HepG2 (cell line): ENCODE measurements around the gene CAPZB. TPM values are rescaled to one million over a fixed set of nuclear protein-coding genes. Genes with fewer than 3 reads are reported as not detected.

ENCODE experiments used
- ARNT ChIP-seq: fragments of 450-650 bp; IDR thresholded peaks from 2 replicates; pipeline ENCODE4 v1.6.1; 2017
- ATF1 ChIP-seq: IDR thresholded peaks from 2 replicates; pipeline ENCODE4 v1.6.1; 2016; ENCODE audit warnings: mild to moderate bottlenecking, control low read depth
- CENPBD1 ChIP-seq: sonication (generic); formaldehyde crosslinking; IDR thresholded peaks from 2 replicates; pipeline ENCODE4 v1.8.0; 2022; ENCODE audit warnings: missing genetic modification reagents, low read depth, mild to moderate bottlenecking, borderline replicate concordance
- DMTF1 ChIP-seq: sonication (generic); formaldehyde crosslinking; IDR thresholded peaks from 2 replicates; pipeline ENCODE4 v1.4.0; 2020; ENCODE audit warnings: mild to moderate bottlenecking, missing genetic modification reagents
- ETS1 ChIP-seq: sonication (generic); formaldehyde crosslinking; IDR thresholded peaks from 2 replicates; pipeline ENCODE4 v1.4.0; 2020; ENCODE audit warnings: missing genetic modification reagents
- HDAC1 ChIP-seq: sonication (generic); formaldehyde crosslinking; IDR thresholded peaks from 2 replicates; pipeline ENCODE4 v1.5.1; 2020; ENCODE audit warnings: mild to moderate bottlenecking, missing genetic modification reagents
- KMT2A ChIP-seq: sonication (generic); formaldehyde crosslinking; IDR thresholded peaks from 2 replicates; pipeline ENCODE4 v1.4.0; 2020; ENCODE audit warnings: missing genetic modification reagents
- MAX ChIP-seq: IDR thresholded peaks from 2 replicates; pipeline ENCODE4 v1.6.1; 2012; ENCODE audit warnings: inconsistent platforms
- MXD4 ChIP-seq: IDR thresholded peaks from 2 replicates; pipeline ENCODE4 v1.6.1; 2016; ENCODE audit warnings: mild to moderate bottlenecking, missing biosample characterization, missing genetic modification reagents
- PCBP2 ChIP-seq: fragments of 200-400 bp; formaldehyde crosslinking; optimal IDR thresholded peaks from 2 replicates; pipeline ENCODE3; 2018; ENCODE audit warnings: low read length, low read depth; ENCODE audit not compliant: poor library complexity, severe bottlenecking
- TBP ChIP-seq: sonication (generic); formaldehyde crosslinking; IDR thresholded peaks from 2 replicates; pipeline ENCODE4 v1.5.0; 2020; ENCODE audit warnings: missing genetic modification reagents
- ZNF142 ChIP-seq: sonication (generic); formaldehyde crosslinking; IDR thresholded peaks from 2 replicates; pipeline ENCODE4 v1.4.0; 2020; ENCODE audit warnings: missing genetic modification reagents
- ZNF224 ChIP-seq: sonication (generic); formaldehyde crosslinking; IDR thresholded peaks from 2 replicates; pipeline ENCODE4 v1.5.0; 2020; ENCODE audit warnings: mild to moderate bottlenecking, missing genetic modification reagents
- ZNF256 ChIP-seq: sonication (generic); formaldehyde crosslinking; conservative IDR thresholded peaks from 2 replicates; pipeline ENCODE4 v1.4.0; 2020; ENCODE audit warnings: missing genetic modification reagents
- ZNF326 ChIP-seq: sonication (generic); formaldehyde crosslinking; IDR thresholded peaks from 2 replicates; pipeline ENCODE4 v1.4.0; 2020; ENCODE audit warnings: missing genetic modification reagents, borderline replicate concordance
- ZNF547 ChIP-seq: sonication (generic); formaldehyde crosslinking; IDR thresholded peaks from 2 replicates; pipeline ENCODE4 v1.5.1; 2020; ENCODE audit warnings: mild to moderate bottlenecking, missing genetic modification reagents
- ZNF672 ChIP-seq: sonication (generic); formaldehyde crosslinking; IDR thresholded peaks from 2 replicates; pipeline ENCODE4 v1.8.1; 2022; ENCODE audit warnings: missing genetic modification reagents
- ZNF766 ChIP-seq: sonication (generic); formaldehyde crosslinking; IDR thresholded peaks from 2 replicates; pipeline ENCODE4 v1.5.0; 2020; ENCODE audit warnings: missing genetic modification reagents, borderline replicate concordance
- ZSCAN12 ChIP-seq: sonication (generic); formaldehyde crosslinking; IDR thresholded peaks from 2 replicates; pipeline ENCODE4 v1.9.0; 2021; ENCODE audit warnings: mild to moderate bottlenecking, missing genetic modification reagents
- polyA plus RNA-seq, 8 experiments: library from polyadenylated mRNA; depleted of rRNA in 3 of 8; stranded (reverse) in 7 of 8; unstranded in 1 of 8; fragments of >200 nt; fragmentation: Illumina TruSeq in 4 of 8; extraction: Trizol in 4 of 8; gene quantifications; 2 replicates each; pipeline versions ENCODE4 v1.2.1 to v1.2.3, GENCODE V29; 2011 to 2016; ENCODE audit warnings: low read depth in 4 of 8, missing spikeins in 1 of 8, mixed read lengths in 1 of 8; ENCODE audit not compliant: insufficient read depth in 1 of 8
- total RNA-seq, 5 experiments: library from RNA; depleted of rRNA; stranded (reverse); fragments of >200 nt; fragmentation: Illumina TruSeq; extraction: Trizol; gene quantifications; 2 replicates each; pipeline ENCODE4 v1.2.3, GENCODE V29; 2016; ENCODE audit warnings: low read depth in 1 of 5

CAPZB gene
- total and polyA plus RNA-seq, 2 of the 13 experiments (the other 11 are each of a cell fraction or from before 2014, with no cell fraction given) = 58.9 to 76.9 TPM

- TF ChIP-seq ZNF142 (no peak), ZNF326 (CRISPR knock-in tag) (no peak), ZNF224 (CRISPR knock-in tag) (no peak), MAX (peak; percentile 98), PCBP2 (no peak), ARNT (no peak), ZNF766 (CRISPR knock-in tag) (0 out of 2 replicates have a peak, but pooled peaks have one; percentile 46), TBP (CRISPR knock-in tag) (no peak), ZNF672 (CRISPR knock-in tag) (no peak), ATF1 (no peak), DMTF1 (CRISPR knock-in tag) (no peak), HDAC1 (CRISPR knock-in tag) (peak; percentile 88), MXD4 (peak; percentile 87), ETS1 (CRISPR knock-in tag) (no peak), ZNF547 (CRISPR knock-in tag) (no peak; the same call in 1 of the 2 replicates), ZSCAN12 (CRISPR knock-in tag) (peak; percentile 20; the same call in 1 of the 2 replicates), CENPBD1 (CRISPR knock-in tag) (no peak), KMT2A (peak; percentile 91; the same call in 1 of the 2 replicates), ZNF256 (CRISPR knock-in tag) (no peak)
Observed at GRCh38 chr1:19445417-19446342, 39.7 kb downstream of the CAPZB start (continued).
